H1 (cell line): ENCODE results near the gene SIGLEC7.

Source experiments
- ATF3 ChIP-seq: IDR thresholded peaks from 2 replicates; pipeline ENCODE4 v1.6.1; 2011; ENCODE audit warnings: low read depth, mild to moderate bottlenecking, low read length; ENCODE audit not compliant: insufficient read depth
- CTCF ChIP-seq, 3 experiments: IDR thresholded peaks; 1 replicate in 2 of 3; 2 replicates in 1 of 3; pipeline versions ENCODE4 v1.5.1 to v1.6.1; 2011; ENCODE audit warnings: low read length in 3 of 3, mild to moderate bottlenecking in 3 of 3, inconsistent platforms in 2 of 3, low read depth in 1 of 3, moderate library complexity in 1 of 3; ENCODE audit not compliant: insufficient read depth in 1 of 3; ENCODE audit errors: control extremely low read depth in 1 of 3
- GABPA ChIP-seq: IDR thresholded peaks from 2 replicates; pipeline ENCODE4 v1.6.1; 2011; ENCODE audit warnings: mild to moderate bottlenecking, low read length, moderate library complexity, borderline replicate concordance; ENCODE audit not compliant: insufficient read depth
- POLR2A ChIP-seq, 2 experiments: IDR thresholded peaks; 1 replicate in 1 of 2; 2 replicates in 1 of 2; pipeline ENCODE4 v1.6.1; 2011; ENCODE audit warnings: low read depth in 2 of 2, low read length in 2 of 2, mild to moderate bottlenecking in 2 of 2; ENCODE audit errors: control extremely low read depth in 1 of 2
- POLR2AphosphoS5 ChIP-seq: IDR thresholded peaks from 2 replicates; pipeline ENCODE4 v1.6.1; 2011; ENCODE audit warnings: low read depth, low read length
- RAD21 ChIP-seq, 2 experiments: IDR thresholded peaks in 1 of 2; conservative IDR thresholded peaks in 1 of 2; 2 replicates each; pipeline ENCODE4 v1.6.1; 2011; ENCODE audit warnings: low read depth in 2 of 2, low read length in 2 of 2, improper control_type of control experiment in 1 of 2, inconsistent platforms in 1 of 2, mild to moderate bottlenecking in 1 of 2, moderate library complexity in 1 of 2

DNA sequence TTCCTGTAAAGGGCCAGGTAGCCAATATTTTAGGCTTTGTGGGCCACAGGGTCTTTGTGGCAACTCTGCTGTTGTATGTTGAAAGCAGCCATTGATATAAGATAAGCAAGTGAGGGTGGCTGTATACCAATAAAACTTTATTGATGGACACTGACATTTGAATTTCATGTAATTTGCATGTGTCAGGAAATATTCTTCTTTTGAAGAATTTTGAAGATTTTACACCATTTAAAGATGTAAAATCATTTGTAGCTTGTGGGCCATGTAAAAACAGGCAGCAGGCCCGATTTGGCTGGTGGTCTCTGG lies 31.5 kb upstream of the SIGLEC7 start:
- TF ChIP-seq GABPA (no peak), ATF3 (no peak), CTCF (IDR thresholded peaks at IDR 0.05; ENCODE audit: control extremely low read depth in 1 of 3, insufficient read depth in 1 of 3, low read depth in 1 of 3, low read length in 3 of 3) (no peak), POLR2A (IDR thresholded peaks at IDR 0.05; ENCODE audit: control extremely low read depth in 1 of 2, low read depth in 2 of 2, low read length in 2 of 2) (no peak), RAD21 (IDR thresholded peaks at IDR 0.05 in 1 of 2, conservative IDR thresholded peaks at IDR 0.05 in 1 of 2; ENCODE audit: low read depth in 2 of 2, low read length in 2 of 2) (no peak), POLR2AphosphoS5 (no peak)
